Measurements from ENCODE around the gene SMIM1.

SMIM1 gene

DNA sequence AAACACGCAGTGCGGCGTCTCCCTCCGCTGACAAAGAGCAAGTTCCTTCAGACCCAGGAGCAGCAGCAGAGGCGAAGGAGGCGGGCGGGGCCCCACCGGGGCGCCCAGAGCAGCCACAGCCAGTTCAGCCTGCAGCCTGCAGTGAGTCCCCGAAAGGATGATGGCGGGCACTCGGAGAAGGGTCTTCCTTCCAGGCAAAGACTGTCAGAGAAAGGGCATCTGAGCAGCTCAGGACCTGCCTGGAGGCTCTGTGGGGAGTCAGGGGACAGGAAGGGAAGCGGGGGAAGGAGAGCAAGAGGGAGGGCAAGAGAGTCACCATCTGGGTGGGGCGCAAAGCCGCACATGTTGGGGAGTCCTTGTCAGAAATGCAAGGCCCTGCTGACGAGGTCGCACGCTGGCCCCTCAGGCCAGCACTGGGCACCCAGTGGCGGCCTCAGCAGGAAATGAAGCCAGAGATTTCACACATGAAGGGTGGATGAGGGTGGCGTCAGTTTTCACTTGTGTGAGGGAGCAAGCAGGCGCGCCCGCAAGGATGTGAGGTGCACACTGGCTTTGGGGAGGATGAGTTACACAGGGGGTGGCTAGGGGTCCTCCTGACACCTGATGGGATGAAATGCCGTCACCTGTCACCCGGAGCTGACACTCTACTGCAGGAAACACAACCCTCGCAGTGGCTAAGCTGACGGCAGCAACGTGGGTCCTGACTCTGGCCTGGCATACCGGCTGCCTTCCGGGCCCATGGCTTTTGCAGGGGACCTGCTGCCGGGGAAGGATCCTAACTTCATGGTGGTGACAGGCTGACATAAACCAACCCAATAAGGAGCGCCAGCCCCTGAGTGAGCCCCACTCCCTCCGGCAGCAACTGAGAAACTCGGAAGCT, 17.1 kb downstream of the SMIM1 start:
- H3K36me3 ChIP-seq (ENCODE audit: control insufficient read depth, insufficient read depth, low read length), result peaks cover 24% of the 10 kb centered on the region
- H3K4me3 ChIP-seq (replicated peaks; ENCODE audit: low read depth, low read length), result no peak overlapping the region
- H3K27me3 ChIP-seq (replicated peaks; ENCODE audit: control insufficient read depth, insufficient read depth, low read length), result no peaks in the 10 kb centered on the region
- DNase-seq (ENCODE audit: extremely low read depth, insufficient read length), result no peak
- TF ChIP-seq, protein P1, sequence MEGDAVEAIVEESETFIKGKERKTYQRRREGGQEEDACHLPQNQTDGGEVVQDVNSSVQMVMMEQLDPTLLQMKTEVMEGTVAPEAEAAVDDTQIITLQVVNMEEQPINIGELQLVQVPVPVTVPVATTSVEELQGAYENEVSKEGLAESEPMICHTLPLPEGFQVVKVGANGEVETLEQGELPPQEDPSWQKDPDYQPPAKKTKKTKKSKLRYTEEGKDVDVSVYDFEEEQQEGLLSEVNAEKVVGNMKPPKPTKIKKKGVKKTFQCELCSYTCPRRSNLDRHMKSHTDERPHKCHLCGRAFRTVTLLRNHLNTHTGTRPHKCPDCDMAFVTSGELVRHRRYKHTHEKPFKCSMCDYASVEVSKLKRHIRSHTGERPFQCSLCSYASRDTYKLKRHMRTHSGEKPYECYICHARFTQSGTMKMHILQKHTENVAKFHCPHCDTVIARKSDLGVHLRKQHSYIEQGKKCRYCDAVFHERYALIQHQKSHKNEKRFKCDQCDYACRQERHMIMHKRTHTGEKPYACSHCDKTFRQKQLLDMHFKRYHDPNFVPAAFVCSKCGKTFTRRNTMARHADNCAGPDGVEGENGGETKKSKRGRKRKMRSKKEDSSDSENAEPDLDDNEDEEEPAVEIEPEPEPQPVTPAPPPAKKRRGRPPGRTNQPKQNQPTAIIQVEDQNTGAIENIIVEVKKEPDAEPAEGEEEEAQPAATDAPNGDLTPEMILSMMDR (IDR thresholded peaks at IDR 0.05; ENCODE audit: insufficient read depth, low read length, poor library complexity, severe bottlenecking), result no peak

DNA sequence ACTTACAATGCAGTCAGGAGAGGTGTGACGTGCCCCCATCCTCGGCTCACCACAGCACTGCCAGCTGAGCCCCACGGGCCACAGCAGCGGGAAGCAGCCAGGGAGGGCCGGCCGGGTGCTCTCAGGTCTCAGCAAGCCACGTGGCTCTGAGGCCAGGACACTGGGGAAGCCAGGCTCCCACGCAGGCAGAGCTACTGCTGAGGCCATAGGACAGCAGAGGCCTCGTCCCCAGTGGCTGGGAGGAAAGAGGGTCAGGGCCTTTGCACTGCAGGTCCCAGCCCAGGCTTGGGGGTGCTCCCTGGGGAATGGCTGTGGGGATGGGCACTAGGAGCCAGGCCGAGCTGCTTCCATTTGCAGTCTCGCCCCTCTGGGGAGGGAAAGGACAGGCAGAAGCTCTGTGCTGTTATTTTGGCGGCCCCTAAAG, 18.0 kb downstream of the SMIM1 start:
- no peak for DNase-seq (ENCODE audit: extremely low read depth, insufficient read length)
- no peaks in the 10 kb centered on the region for H3K27me3 ChIP-seq (replicated peaks; ENCODE audit: control insufficient read depth, insufficient read depth, low read length)
- no peak overlapping the region for H3K4me3 ChIP-seq (replicated peaks; ENCODE audit: low read depth, low read length)
- peaks cover 20% of the 10 kb centered on the region for H3K36me3 ChIP-seq (ENCODE audit: control insufficient read depth, insufficient read depth, low read length)
- TF ChIP-seq, protein P1 (IDR thresholded peaks at IDR 0.05; ENCODE audit: insufficient read depth, low read length, poor library complexity, severe bottlenecking), result no peak

DNA sequence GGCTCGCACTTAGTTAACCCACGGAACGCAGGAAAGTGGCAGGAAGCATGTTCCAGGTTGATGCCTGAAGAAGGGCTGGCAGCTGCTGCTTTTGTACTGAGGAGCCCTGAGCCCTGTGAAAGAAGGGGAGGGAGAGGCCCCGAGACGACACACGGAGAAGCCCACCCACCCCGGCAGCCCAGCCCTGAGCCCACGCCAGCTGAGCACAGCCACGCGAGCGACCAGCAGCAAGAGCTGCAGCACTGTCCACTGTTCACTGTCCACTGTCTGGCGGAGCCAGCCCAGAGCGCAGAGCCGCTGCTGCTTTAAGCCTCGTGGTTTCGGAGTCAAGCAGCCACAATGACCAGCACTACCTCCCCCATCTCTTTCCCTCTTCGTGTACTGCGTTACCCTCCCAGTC, 18.4 kb downstream of the SMIM1 start:
- Histone ChIP-seq H3K27me3 (replicated peaks; ENCODE audit: control insufficient read depth, insufficient read depth, low read length) (no peaks in the 10 kb centered on the region), H3K36me3 (ENCODE audit: control insufficient read depth, insufficient read depth, low read length) (peaks cover 20% of the 10 kb centered on the region), H3K4me3 (replicated peaks; ENCODE audit: low read depth, low read length) (no peak overlapping the region)
- no peak for DNase-seq (ENCODE audit: extremely low read depth, insufficient read length)
- TF ChIP-seq, protein P1 (IDR thresholded peaks at IDR 0.05; ENCODE audit: insufficient read depth, low read length, poor library complexity, severe bottlenecking), result no peak

DNA sequence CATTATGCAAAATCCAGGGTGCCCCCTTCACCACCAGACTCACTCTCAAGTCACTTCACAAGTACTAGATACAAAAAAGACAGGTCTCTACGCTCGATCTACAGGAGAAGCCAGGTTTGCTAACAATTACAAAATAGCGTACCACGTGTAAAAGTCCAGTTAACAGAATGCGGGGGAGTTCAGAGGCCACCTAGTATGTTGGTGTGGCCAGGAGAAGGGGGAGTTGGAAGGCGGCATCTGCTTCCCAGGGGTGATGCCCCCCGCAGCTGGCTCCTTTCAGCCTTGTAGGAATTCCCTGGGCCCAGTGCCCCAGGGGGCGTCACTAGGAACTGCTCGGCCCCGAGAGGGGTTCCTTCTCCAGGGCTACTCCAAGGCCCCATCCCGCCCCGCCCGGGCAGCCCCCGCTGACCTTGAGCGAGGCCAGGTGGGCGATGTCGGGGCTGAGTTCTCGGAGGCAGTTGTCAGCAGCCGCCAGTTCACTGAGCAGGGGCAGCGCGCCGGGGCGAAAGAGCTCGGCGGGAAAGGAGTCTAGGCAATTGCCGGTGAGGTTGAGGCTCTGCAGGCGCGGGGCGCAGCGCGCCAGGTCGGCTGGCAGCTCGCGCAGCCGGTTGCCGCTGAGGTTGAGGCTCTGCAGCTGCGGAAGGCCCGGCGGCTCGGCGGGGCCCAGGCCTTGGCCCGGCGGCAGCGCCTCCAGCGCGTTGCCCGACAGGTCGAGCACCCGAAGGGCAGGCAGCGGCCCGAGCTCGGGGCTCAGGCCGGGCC, 23.1 kb downstream of the SMIM1 start:
- TF ChIP-seq, protein P1 (IDR thresholded peaks at IDR 0.05; ENCODE audit: insufficient read depth, low read length, poor library complexity, severe bottlenecking), result no peak

DNA sequence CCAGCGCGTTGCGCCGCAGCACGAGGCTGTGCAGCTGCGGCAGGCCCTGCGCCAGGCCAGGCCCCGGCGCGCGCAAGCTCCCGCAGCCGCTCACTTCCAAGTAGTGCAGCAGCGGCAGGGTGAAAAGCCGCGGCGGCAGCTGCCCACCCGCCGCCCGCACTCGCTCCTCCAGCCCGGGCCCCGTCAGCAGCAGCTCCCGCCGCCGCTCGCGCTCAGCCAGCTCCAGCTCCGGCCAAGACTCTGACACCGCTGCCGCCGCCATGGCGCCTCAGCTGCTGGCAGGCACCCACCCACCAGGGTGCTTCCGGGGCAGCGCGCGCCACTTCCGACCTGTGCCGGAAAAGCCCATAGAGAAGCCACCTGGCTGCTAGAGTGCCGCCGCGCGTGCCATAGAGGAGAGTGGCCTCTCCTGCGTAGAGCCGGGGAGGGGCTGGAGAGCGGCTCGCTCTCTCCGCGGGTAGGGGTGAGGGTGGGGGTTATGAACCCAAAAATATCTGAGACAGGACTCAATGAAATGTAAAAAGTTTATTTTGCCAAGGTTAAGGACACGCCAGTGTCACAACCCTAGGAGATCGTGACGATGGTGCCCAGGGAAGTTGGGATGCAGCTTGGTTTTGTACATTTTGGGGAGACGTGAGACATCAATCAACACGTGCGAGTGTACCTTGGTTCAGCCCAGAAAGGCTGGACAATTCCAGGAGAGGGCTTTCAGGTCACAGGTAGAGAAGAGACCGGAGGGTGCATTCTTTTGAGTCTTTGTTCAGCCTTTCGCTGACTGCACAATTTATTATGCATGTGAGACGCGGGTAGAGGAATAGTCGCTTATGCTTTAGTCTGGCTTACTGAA, 23.9 kb downstream of the SMIM1 start, which contains the start of gene LRRC47:
Gene LRRC47, minus strand, starts transcription at position 284 of the 847 bp plus-strand sequence. Its CDS starts 22 bp downstream, at position 262.
- peak; percentile 89 for DNase-seq (ENCODE audit: extremely low read depth, insufficient read length)
- H3K36me3 ChIP-seq (ENCODE audit: control insufficient read depth, insufficient read depth, low read length), result no peaks in the 10 kb centered on the region
- no peaks in the 10 kb centered on the region for H3K27me3 ChIP-seq (replicated peaks; ENCODE audit: control insufficient read depth, insufficient read depth, low read length)
- H3K4me3 ChIP-seq (replicated peaks; ENCODE audit: low read depth, low read length), result peak within 1 kb of the TSS; percentile 79
- TF ChIP-seq, protein P1 (IDR thresholded peaks at IDR 0.05; ENCODE audit: insufficient read depth, low read length, poor library complexity, severe bottlenecking), result no peak

More for the DNA sequence above, 23.1 kb downstream of the SMIM1 start:
- H3K4me3 ChIP-seq (replicated peaks; ENCODE audit: low read depth, low read length), result peak overlapping the region; percentile 79
- peaks cover under 1% of the 10 kb centered on the region; the same call in 1 of the 2 replicates for H3K36me3 ChIP-seq (ENCODE audit: control insufficient read depth, insufficient read depth, low read length)
- H3K27me3 ChIP-seq (replicated peaks; ENCODE audit: control insufficient read depth, insufficient read depth, low read length), result no peaks in the 10 kb centered on the region
- no peak for DNase-seq (ENCODE audit: extremely low read depth, insufficient read length)

Measured in GM06990 (cell line).